ENCODE measurements around the gene BNC2. TPM values are rescaled to one million over a fixed set of nuclear protein-coding genes. Genes with fewer than 3 reads are reported as not detected.

BNC2 gene
- total RNA-seq, 1 donor from 2014 or later, result 5.4 TPM

DNA sequence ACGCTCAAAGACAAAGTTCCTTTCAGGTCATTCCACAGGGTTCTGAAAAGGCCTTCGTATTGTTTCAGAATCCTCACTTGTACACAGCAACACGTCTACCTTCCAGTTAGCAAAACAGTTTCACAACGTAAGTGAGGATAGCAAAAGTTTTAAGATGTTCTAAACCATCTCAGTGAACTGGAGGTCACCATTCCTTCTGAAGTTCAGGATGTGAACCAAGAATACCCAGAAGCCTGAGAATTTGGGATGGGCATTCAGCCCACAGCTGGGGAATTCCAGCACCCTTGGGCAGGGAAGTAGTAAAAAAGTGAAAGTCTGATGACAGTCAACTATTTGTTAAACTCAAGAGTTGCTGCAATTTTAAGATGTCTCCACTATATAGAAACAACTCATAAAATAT is 224.5 kb downstream of the BNC2 start:
- no peak for DNase-seq (ENCODE audit: low read depth, low spot score)
- TF ChIP-seq, protein P1, sequence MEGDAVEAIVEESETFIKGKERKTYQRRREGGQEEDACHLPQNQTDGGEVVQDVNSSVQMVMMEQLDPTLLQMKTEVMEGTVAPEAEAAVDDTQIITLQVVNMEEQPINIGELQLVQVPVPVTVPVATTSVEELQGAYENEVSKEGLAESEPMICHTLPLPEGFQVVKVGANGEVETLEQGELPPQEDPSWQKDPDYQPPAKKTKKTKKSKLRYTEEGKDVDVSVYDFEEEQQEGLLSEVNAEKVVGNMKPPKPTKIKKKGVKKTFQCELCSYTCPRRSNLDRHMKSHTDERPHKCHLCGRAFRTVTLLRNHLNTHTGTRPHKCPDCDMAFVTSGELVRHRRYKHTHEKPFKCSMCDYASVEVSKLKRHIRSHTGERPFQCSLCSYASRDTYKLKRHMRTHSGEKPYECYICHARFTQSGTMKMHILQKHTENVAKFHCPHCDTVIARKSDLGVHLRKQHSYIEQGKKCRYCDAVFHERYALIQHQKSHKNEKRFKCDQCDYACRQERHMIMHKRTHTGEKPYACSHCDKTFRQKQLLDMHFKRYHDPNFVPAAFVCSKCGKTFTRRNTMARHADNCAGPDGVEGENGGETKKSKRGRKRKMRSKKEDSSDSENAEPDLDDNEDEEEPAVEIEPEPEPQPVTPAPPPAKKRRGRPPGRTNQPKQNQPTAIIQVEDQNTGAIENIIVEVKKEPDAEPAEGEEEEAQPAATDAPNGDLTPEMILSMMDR (conservative IDR thresholded peaks at IDR 0.05), result no peak
- H3K4me3 Mint-ChIP-seq, result no peak overlapping the region
- no peaks in the 10 kb centered on the region for H3K27me3 Mint-ChIP-seq (ENCODE audit: low read depth)
- H3K27ac Mint-ChIP-seq (ENCODE audit: unreplicated experiment), result no peak overlapping the region
- H3K9me3 Mint-ChIP-seq, result peaks cover 3% of the 10 kb centered on the region
- H3K36me3 Mint-ChIP-seq (ENCODE audit: low read depth), result no peaks in the 10 kb centered on the region
- H3K4me1 Mint-ChIP-seq, result peaks cover 6% of the 10 kb centered on the region

DNA sequence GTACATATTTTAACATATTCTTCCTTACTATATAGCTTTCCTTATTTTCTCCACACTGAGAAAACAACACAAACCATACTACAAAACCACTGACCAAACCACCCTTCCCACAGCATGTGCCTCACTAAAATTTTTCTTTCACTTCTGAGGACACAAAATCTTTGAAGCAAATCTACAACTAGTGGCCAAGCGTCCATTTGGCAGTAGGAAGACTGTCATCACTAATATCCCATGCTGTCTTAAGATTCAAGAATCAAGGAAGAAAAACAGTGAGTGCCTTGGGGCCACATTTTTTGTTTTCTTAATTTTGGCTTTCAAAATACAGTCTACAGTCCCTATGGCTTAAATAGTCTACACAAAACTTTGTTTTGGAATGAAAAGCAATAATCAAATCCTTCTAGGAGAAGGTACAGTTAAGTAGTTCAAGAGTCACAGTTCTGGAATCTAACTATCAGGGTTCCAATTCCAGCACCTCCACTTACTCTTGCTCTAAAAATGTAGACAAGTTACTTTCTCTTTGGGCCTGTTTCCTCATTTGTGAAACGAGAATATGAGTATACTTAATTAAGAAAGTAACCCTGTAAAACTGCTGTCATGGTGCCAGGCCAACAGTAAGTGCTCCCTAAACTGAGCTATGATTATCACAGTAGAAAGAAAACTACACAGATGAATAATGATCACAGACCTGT is 227.9 kb downstream of the BNC2 start:
- TF ChIP-seq, protein P1 (conservative IDR thresholded peaks at IDR 0.05), result no peak
- no peak for DNase-seq (ENCODE audit: low read depth, low spot score)
- Mint-ChIP-seq H3K9me3 (peaks cover 3% of the 10 kb centered on the region), H3K4me1 (peaks cover 6% of the 10 kb centered on the region), H3K27me3 (ENCODE audit: low read depth) (no peaks in the 10 kb centered on the region), H3K4me3 (no peak overlapping the region), H3K36me3 (ENCODE audit: low read depth) (no peaks in the 10 kb centered on the region), H3K27ac (ENCODE audit: unreplicated experiment) (no peak overlapping the region)

DNA sequence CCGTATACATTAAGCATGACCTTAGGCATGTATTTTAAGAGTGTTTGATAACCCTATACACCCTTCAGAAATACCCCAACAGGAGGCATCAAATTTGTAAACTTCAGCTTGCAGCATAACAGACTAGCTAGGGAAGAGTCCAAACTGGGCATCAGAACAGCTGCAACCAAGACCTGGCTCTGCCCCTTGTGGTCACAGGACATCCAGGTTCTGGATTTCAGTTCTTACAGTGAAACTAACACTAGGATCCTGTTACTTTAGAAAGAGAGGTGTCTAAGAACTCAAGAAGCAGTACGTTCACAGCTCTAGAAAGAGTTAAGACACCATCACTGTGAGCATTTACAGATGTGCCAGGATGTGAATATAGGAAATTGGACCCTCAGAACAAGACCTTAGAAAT is 229.8 kb downstream of the BNC2 start:
- no peak for DNase-seq (ENCODE audit: low read depth, low spot score)
- TF ChIP-seq, protein P1 (conservative IDR thresholded peaks at IDR 0.05), result peak; percentile 38
- no peaks in the 10 kb centered on the region for H3K9me3 Mint-ChIP-seq
- H3K4me1 Mint-ChIP-seq, result no peaks in the 10 kb centered on the region
- H3K27ac Mint-ChIP-seq (ENCODE audit: unreplicated experiment), result no peak overlapping the region
- no peaks in the 10 kb centered on the region for H3K36me3 Mint-ChIP-seq (ENCODE audit: low read depth)
- no peaks in the 10 kb centered on the region for H3K27me3 Mint-ChIP-seq (ENCODE audit: low read depth)
- H3K4me3 Mint-ChIP-seq, result no peak overlapping the region

DNA sequence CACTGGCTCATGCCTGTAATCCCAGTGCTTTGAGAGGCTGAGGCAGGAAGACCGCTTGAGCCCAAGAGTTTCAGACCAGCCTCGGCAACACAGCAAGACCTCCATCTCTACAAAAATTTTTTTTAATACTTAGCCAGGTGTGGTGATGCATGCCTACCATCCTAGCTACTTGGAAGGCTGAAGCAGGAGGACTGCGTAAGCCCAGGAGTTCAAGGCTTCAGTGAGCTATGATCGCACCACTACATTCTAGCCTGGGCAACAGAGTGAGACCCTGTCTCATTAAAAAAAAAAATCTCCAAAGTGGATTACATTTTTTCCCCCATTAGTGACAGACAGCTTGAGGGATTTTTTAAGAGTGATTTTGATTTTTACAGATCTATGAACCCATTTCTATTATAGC is 230.8 kb downstream of the BNC2 start:
- H3K4me1 Mint-ChIP-seq, result no peaks in the 10 kb centered on the region
- H3K36me3 Mint-ChIP-seq (ENCODE audit: low read depth), result no peaks in the 10 kb centered on the region
- no peaks in the 10 kb centered on the region for H3K27me3 Mint-ChIP-seq (ENCODE audit: low read depth)
- no peaks in the 10 kb centered on the region for H3K9me3 Mint-ChIP-seq
- TF ChIP-seq, protein P1 (conservative IDR thresholded peaks at IDR 0.05), result no peak
- H3K4me3 Mint-ChIP-seq, result no peak overlapping the region
- no peak overlapping the region for H3K27ac Mint-ChIP-seq (ENCODE audit: unreplicated experiment)
- no peak for DNase-seq (ENCODE audit: low read depth, low spot score)

DNA sequence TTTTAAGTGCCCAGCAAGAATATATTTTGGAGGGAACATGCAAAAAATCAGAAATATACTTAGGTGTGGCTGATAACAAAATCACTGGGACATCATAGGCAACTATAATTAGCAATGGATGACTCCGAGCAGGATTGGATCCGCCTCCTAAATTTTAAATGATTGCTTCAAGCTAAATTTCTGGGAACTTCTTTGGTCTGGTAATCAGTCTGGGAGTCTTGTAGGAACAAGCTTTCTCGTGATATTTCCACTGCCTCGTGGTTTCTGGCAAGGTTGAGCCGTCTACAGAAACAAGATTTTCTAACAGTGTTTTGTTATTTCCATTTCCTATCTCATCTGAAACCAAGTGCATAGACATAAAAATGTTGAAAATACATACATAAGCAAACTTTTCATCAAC is 232.6 kb downstream of the BNC2 start:
- no peak overlapping the region for H3K4me3 Mint-ChIP-seq
- TF ChIP-seq, protein P1 (conservative IDR thresholded peaks at IDR 0.05), result no peak

More for the DNA sequence above, 232.6 kb downstream of the BNC2 start:
- no peak for DNase-seq (ENCODE audit: low read depth, low spot score)
- no peaks in the 10 kb centered on the region for H3K9me3 Mint-ChIP-seq
- H3K27ac Mint-ChIP-seq (ENCODE audit: unreplicated experiment), result no peak overlapping the region
- no peaks in the 10 kb centered on the region for H3K27me3 Mint-ChIP-seq (ENCODE audit: low read depth)
- no peaks in the 10 kb centered on the region for H3K36me3 Mint-ChIP-seq (ENCODE audit: low read depth)
- no peaks in the 10 kb centered on the region for H3K4me1 Mint-ChIP-seq
